Thyroid gland (tissue), 4 donors: ENCODE results near the gene NKAP.

Experiments
- CTCF ChIP-seq, 6 experiments: fragments of 200-600 bp in 3 of 6; fragments of 450-650 bp in 3 of 6; sonication (generic) in 3 of 6; IDR thresholded peaks; one replicate each; pipeline ENCODE4 v1.5.1; 2016 to 2019; ENCODE audit warnings: antibody characterized with exemption in 6 of 6, mild to moderate bottlenecking in 2 of 6, inconsistent platforms in 1 of 6, moderate library complexity in 1 of 6
- POLR2A ChIP-seq, 2 donors: fragments of 450-650 bp; IDR thresholded peaks; one replicate each; pipeline ENCODE4 v1.6.1; 2017; ENCODE audit warnings: antibody characterized with exemption in 2 of 2, mild to moderate bottlenecking in 2 of 2, moderate library complexity in 1 of 2

- no peak for TF ChIP-seq POLR2A (IDR thresholded peaks at IDR 0.05)
- no peak for TF ChIP-seq CTCF (IDR thresholded peaks at IDR 0.05)
These were observed 42.7 kb upstream of the NKAP start for GRCh38 chrX:119986203-119986602.
